B cell (primary cell): ENCODE measurements around the gene CCDC57. TPM values are rescaled to one million over a fixed set of nuclear protein-coding genes. Genes with fewer than 3 reads are reported as not detected.

Experiments
- ATAC-seq: fragments of 200-7000 bp; cut with Tn5 transposase; one replicate; pipeline ENCODE4 v1.10.0; 2021; ENCODE audit warnings: low read depth, mild to moderate bottlenecking, moderate number of reproducible peaks, moderate library complexity
- CTCF ChIA-PET: fragments of 350-600 bp; sonication (Branson Sonifier 250); formaldehyde crosslinking; loops from one replicate; lab custom pipeline; 2021; ENCODE audit warnings: antibody characterized with exemption, inconsistent platforms; lab: Charles Lee
- POLR2A ChIA-PET: fragments of 350-600 bp; sonication (Branson Sonifier 250); formaldehyde crosslinking; loops from one replicate; lab custom pipeline; 2021; ENCODE audit warnings: antibody characterized with exemption; lab: Charles Lee
- DNase-seq: peaks from one replicate; pipeline ENCODE4 v3.0.0; 2013
- H2AFZ ChIP-seq: 2 replicates; pipeline ENCODE4 v1.6.1; 2012; ENCODE audit warnings: mild to moderate bottlenecking, low read depth, low read length; ENCODE audit not compliant: insufficient read depth, poor library complexity, severe bottlenecking
- H3K27ac ChIP-seq, 2 donors: 1 replicate in 1 of 2; 2 replicates in 1 of 2; pipeline ENCODE4 v1.5.1; 2012 to 2013; ENCODE audit warnings: low read length in 2 of 2, mild to moderate bottlenecking in 2 of 2, moderate library complexity in 1 of 2
- H3K27me3 ChIP-seq, 4 experiments: fragments of 200-600 bp in 1 of 4; sonication (generic) in 1 of 4; replicated peaks in 1 of 4; 1 replicate in 2 of 4; 2 replicates in 2 of 4; pipeline versions ENCODE4 v1.6.1 to v1.7.0; 2013 to 2016; ENCODE audit warnings: low read length in 3 of 4, mild to moderate bottlenecking in 2 of 4, mixed read lengths in 1 of 4, moderate library complexity in 1 of 4; ENCODE audit not compliant: insufficient read depth in 4 of 4, control insufficient read depth in 3 of 4; ENCODE audit errors: control extremely low read depth in 1 of 4
- H3K36me3 ChIP-seq, 2 experiments: replicated peaks in 1 of 2; 1 replicate in 1 of 2; 2 replicates in 1 of 2; pipeline versions ENCODE4 v1.6.1 to v1.7.1; 2013; ENCODE audit warnings: low read length in 1 of 2; ENCODE audit not compliant: insufficient read depth in 2 of 2, control insufficient read depth in 1 of 2; ENCODE audit errors: control extremely low read depth in 1 of 2, extremely low read depth in 1 of 2
- H3K4me1 ChIP-seq, 2 donors: fragments of 200-600 bp in 1 of 2; sonication (generic) in 1 of 2; 1 replicate in 1 of 2; 2 replicates in 1 of 2; pipeline versions ENCODE4 v1.5.1 to v1.6.1; 2013 to 2017; ENCODE audit warnings: low read length in 2 of 2; ENCODE audit not compliant: control insufficient read depth in 2 of 2, insufficient read depth in 2 of 2
- H3K4me2 ChIP-seq: replicated peaks from 2 replicates; pipeline ENCODE3; 2012; ENCODE audit warnings: mild to moderate bottlenecking, low read depth, low read length; ENCODE audit not compliant: poor library complexity, severe bottlenecking
- H3K4me3 ChIP-seq, 5 experiments: fragments of 200-600 bp in 1 of 5; sonication (generic) in 1 of 5; 1 replicate in 3 of 5; 2 replicates in 2 of 5; pipeline versions ENCODE4 v1.5.1 to v1.7.0; 2011 to 2016; ENCODE audit warnings: low read length in 4 of 5, mild to moderate bottlenecking in 4 of 5, low read depth in 2 of 5, control low read depth in 1 of 5, moderate library complexity in 1 of 5; ENCODE audit not compliant: insufficient read depth in 1 of 5; ENCODE audit errors: control extremely low read depth in 1 of 5, extremely low read depth in 1 of 5
- H3K79me2 ChIP-seq: fragments of 200-600 bp; sonication (generic); one replicate; pipeline ENCODE4 v1.6.0; 2016; ENCODE audit warnings: low read length; ENCODE audit not compliant: control insufficient read depth, insufficient read depth
- H3K9ac ChIP-seq: fragments of 200-600 bp; sonication (generic); 2 replicates; pipeline ENCODE4 v1.6.1; 2017; ENCODE audit warnings: mild to moderate bottlenecking, low read length, moderate library complexity
- H3K9me3 ChIP-seq, 3 donors: one replicate each; pipeline versions ENCODE4 v1.6.1 to v1.7.1; 2013; ENCODE audit warnings: low read length in 2 of 3; ENCODE audit not compliant: control insufficient read depth in 2 of 3, insufficient read depth in 1 of 3; ENCODE audit errors: control extremely low read depth in 1 of 3
- H4K20me1 ChIP-seq: 2 replicates; pipeline ENCODE4 v1.6.0; 2012; ENCODE audit warnings: mild to moderate bottlenecking, low read length; ENCODE audit not compliant: insufficient read depth, control insufficient read depth, poor library complexity, severe bottlenecking
- H3K27ac Mint-ChIP-seq: one replicate; pipeline ENCODE4 v1.8.0; 2021; ENCODE audit warnings: mixed read lengths
- H3K27me3 Mint-ChIP-seq: one replicate; pipeline ENCODE4 v1.8.0; 2021; ENCODE audit warnings: mixed read lengths
- H3K4me1 Mint-ChIP-seq: one replicate; pipeline ENCODE4 v1.8.0; 2021; ENCODE audit warnings: mixed read lengths
- H3K4me3 Mint-ChIP-seq: one replicate; pipeline ENCODE4 v1.8.0; 2021; ENCODE audit warnings: mixed read lengths
- H3K9me3 Mint-ChIP-seq: one replicate; pipeline ENCODE4 v1.8.0; 2022; ENCODE audit warnings: mixed read lengths; ENCODE audit not compliant: insufficient read depth
- EZH2 ChIP-seq: IDR thresholded peaks from 2 replicates; pipeline ENCODE4 v1.6.1; 2012; ENCODE audit warnings: borderline replicate concordance, low read depth, mild to moderate bottlenecking, moderate library complexity, low read length; ENCODE audit not compliant: insufficient read depth, poor library complexity, severe bottlenecking
- WGBS: methylation state at CpG from one replicate; pipeline ENCODE4 v1.1.5; 2013; ENCODE audit warnings: missing lambda C conversion rate; ENCODE audit not compliant: insufficient coverage; 5-methylcytosine and 5-hydroxymethylcytosine counted together
- intact Hi-C: fragments of 100-400 bp; cut with micrococcal nuclease; formaldehyde crosslinking; loops from one replicate; pipeline ENCODE4 v1.10.0; 2022
- polyA plus RNA-seq: library from polyadenylated mRNA; depleted of rRNA; stranded (reverse); fragments of >200 nt; gene quantifications from 2 replicates; pipeline ENCODE4 v1.2.3, GENCODE V29; 2012
- total RNA-seq, 2 donors: library from RNA; stranded (reverse); fragments of 120-200 nt in 1 of 2; gene quantifications; 1 replicate in 1 of 2; 2 replicates in 1 of 2; pipeline versions ENCODE4 v1.2.3 to v1.2.4, GENCODE V29; 2013 to 2022
- TF ChIP-seq, protein P1 (sequence below): fragments of 200-600 bp; IDR thresholded peaks from one replicate; pipeline ENCODE4 v1.8.0; 2022; ENCODE audit warnings: antibody characterized with exemption, mild to moderate bottlenecking

Gene CCDC57
- total and polyA plus RNA-seq, 2 donors (not counting 1 experiment from before 2014, with no cell fraction given): 49.7 to 67.2 TPM

DNA sequence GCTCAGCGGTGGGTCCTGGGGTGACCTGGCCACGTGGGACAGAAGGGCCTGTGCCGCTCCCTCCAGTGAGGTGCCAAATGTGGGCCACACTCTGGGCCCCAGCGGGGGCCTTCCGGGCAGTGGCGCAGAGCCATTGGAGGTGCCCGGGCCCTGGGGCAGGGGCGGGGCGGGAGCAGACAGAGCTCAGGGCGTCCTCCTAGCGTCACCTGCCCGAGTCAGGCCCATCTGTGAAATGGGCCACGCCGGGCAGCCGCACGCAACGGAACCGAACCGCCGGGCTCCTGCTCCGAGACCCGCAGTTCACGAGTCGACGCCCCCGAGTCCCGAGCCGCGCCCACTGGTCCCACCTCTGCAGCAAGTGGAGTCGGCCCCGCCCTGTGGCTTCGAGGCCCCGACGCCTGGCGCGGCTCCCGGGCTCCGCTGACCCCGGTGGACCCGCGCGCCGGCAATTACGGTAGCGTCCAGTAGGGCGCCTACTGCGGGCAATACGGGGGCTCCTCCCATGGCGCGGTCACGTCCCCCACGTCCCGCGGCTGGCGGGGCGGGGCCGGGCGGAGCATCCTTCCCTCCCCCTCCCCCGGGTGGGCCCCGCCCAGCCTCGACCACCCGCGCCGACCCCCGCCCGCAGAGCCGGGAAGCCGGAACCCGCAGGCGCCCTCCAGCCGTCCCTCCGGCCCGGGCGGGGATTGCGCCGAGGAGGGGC, 18.1 kb upstream of the CCDC57 start:
- ChIA-PET POLR2A (interaction anchor here (0.8 to 3.2 kb wide), 5 partner anchors 17 to 359 kb away, joined by 3 to 46 read pairs (median 3); partner anchors contain the start of gene CCDC57), CTCF (interaction anchor here (0.8 to 1.4 kb wide), 3 partner anchors 10 to 25 kb away, joined by 3 to 4 read pairs (median 3); no protein-coding TSS in a partner anchor)
- Histone ChIP-seq H3K79me2 (no peaks in the 10 kb centered on the region), H3K9ac (peak overlapping the region; percentile 92), H3K4me3 (peak overlapping the region; percentile 31 to 69 (median 59)), H3K4me1 (peaks cover 29 to 63% of the 10 kb centered on the region in 2 donors), H3K27ac (peak overlapping the region; percentile 42 to 47), H3K4me2 (peak overlapping the region; percentile 99), H2AFZ (peak overlapping the region; percentile 52), H3K9me3 (no peaks in the 10 kb centered on the region), H3K36me3 (no peaks in the 10 kb centered on the region), H4K20me1 (peaks cover 42% of the 10 kb centered on the region), H3K27me3 (no peaks in the 10 kb centered on the region)
- DNase-seq (peak; percentile 69), ATAC-seq (peak; percentile 52)
- TF ChIP-seq, protein P1, sequence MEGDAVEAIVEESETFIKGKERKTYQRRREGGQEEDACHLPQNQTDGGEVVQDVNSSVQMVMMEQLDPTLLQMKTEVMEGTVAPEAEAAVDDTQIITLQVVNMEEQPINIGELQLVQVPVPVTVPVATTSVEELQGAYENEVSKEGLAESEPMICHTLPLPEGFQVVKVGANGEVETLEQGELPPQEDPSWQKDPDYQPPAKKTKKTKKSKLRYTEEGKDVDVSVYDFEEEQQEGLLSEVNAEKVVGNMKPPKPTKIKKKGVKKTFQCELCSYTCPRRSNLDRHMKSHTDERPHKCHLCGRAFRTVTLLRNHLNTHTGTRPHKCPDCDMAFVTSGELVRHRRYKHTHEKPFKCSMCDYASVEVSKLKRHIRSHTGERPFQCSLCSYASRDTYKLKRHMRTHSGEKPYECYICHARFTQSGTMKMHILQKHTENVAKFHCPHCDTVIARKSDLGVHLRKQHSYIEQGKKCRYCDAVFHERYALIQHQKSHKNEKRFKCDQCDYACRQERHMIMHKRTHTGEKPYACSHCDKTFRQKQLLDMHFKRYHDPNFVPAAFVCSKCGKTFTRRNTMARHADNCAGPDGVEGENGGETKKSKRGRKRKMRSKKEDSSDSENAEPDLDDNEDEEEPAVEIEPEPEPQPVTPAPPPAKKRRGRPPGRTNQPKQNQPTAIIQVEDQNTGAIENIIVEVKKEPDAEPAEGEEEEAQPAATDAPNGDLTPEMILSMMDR: peak; percentile 67
- no peak for TF ChIP-seq EZH2
- Mint-ChIP-seq H3K4me3 (peak overlapping the region; percentile 85), H3K9me3 (no peaks in the 10 kb centered on the region), H3K27me3 (no peaks in the 10 kb centered on the region), H3K4me1 (peaks cover 31% of the 10 kb centered on the region), H3K27ac (peak overlapping the region; percentile 73)
- intact Hi-C loops: loop anchor here (1.0 to 2.0 kb wide), 2 partner anchors 24 to 218 kb away; no protein-coding TSS in a partner anchor
- WGBS: 10% methylated on average over 69 of the region's 76 CpGs
